H9 (cell line): ENCODE results near the gene GCNT1. TPM values are rescaled to one million over a fixed set of nuclear protein-coding genes. Genes with fewer than 3 reads are reported as not detected.

ENCODE experiments used
- DNase-seq: peaks from one replicate; pipeline ENCODE4 v3.0.0-alpha.2; 2017
- H2AFZ ChIP-seq: one replicate; pipeline ENCODE4 v1.6.1; 2013; ENCODE audit warnings: mild to moderate bottlenecking, low read length, control low read depth, moderate library complexity
- H2AK5ac ChIP-seq: 2 replicates; pipeline ENCODE4 v1.6.1; 2013; ENCODE audit warnings: low read length, control low read depth, mixed read lengths; ENCODE audit not compliant: insufficient read length
- H2BK120ac ChIP-seq: one replicate; pipeline ENCODE4 v1.6.1; 2013; ENCODE audit warnings: low read depth, mild to moderate bottlenecking, low read length, control low read depth, inconsistent platforms; ENCODE audit not compliant: poor library complexity, severe bottlenecking
- H2BK12ac ChIP-seq: 2 replicates; pipeline ENCODE4 v1.6.1; 2013; ENCODE audit warnings: low read length, control low read depth, mixed read lengths, low read depth; ENCODE audit not compliant: insufficient read length
- H2BK15ac ChIP-seq: 2 replicates; pipeline ENCODE4 v1.6.1; 2013; ENCODE audit warnings: low read depth, low read length, control low read depth
- H2BK20ac ChIP-seq: one replicate; pipeline ENCODE4 v1.6.1; 2013; ENCODE audit warnings: low read depth, mild to moderate bottlenecking, low read length, control low read depth, inconsistent platforms; ENCODE audit not compliant: poor library complexity, severe bottlenecking
- H2BK5ac ChIP-seq: 2 replicates; pipeline ENCODE4 v1.6.1; 2013; ENCODE audit warnings: low read length, control low read depth, mixed read lengths; ENCODE audit not compliant: insufficient read length
- H3K14ac ChIP-seq: 2 replicates; pipeline ENCODE4 v1.6.1; 2013; ENCODE audit warnings: low read length, control low read depth; ENCODE audit not compliant: insufficient read depth
- H3K18ac ChIP-seq: 2 replicates; pipeline ENCODE4 v1.6.1; 2013; ENCODE audit warnings: low read depth, mild to moderate bottlenecking, mixed read lengths, low read length, control low read depth; ENCODE audit not compliant: insufficient read length
- H3K23ac ChIP-seq: 2 replicates; pipeline ENCODE4 v1.6.1; 2013; ENCODE audit warnings: low read length, control low read depth, mixed read lengths, low read depth; ENCODE audit not compliant: insufficient read length
- H3K23me2 ChIP-seq: 2 replicates; pipeline ENCODE4 v1.6.1; 2013; ENCODE audit warnings: low read depth, mild to moderate bottlenecking, mixed read lengths, low read length, control low read depth; ENCODE audit not compliant: insufficient read length, poor library complexity, severe bottlenecking
- H3K27ac ChIP-seq: 2 replicates; pipeline ENCODE4 v1.5.1; 2013; ENCODE audit warnings: low read length, control low read depth, mixed read lengths, low read depth; ENCODE audit not compliant: insufficient read length
- H3K27me3 ChIP-seq: 2 replicates; pipeline ENCODE4 v1.6.1; 2013; ENCODE audit warnings: low read length, control low read depth, inconsistent platforms; ENCODE audit not compliant: insufficient read depth
- H3K4ac ChIP-seq: 2 replicates; pipeline ENCODE4 v1.6.1; 2013; ENCODE audit warnings: low read depth, mild to moderate bottlenecking, control low read depth, inconsistent platforms, low read length, moderate library complexity
- H3K4me1 ChIP-seq: 2 replicates; pipeline ENCODE4 v1.6.1; 2013; ENCODE audit warnings: low read length, control low read depth, inconsistent platforms; ENCODE audit not compliant: insufficient read depth
- H3K4me2 ChIP-seq: 2 replicates; pipeline ENCODE4 v1.6.1; 2013; ENCODE audit warnings: low read length, control low read depth, mixed read lengths; ENCODE audit not compliant: insufficient read length, insufficient read depth
- H3K56ac ChIP-seq: 2 replicates; pipeline ENCODE4 v1.6.1; 2013; ENCODE audit warnings: low read depth, mild to moderate bottlenecking, mixed read lengths, low read length, control low read depth; ENCODE audit not compliant: insufficient read length
- H3K79me1 ChIP-seq: 2 replicates; pipeline ENCODE4 v1.6.1; 2013; ENCODE audit warnings: low read depth, mild to moderate bottlenecking, moderate library complexity, low read length, control low read depth, inconsistent platforms; ENCODE audit not compliant: insufficient read depth, poor library complexity, severe bottlenecking
- H3K79me2 ChIP-seq: 2 replicates; pipeline ENCODE4 v1.6.1; 2013; ENCODE audit warnings: low read length, control low read depth, inconsistent platforms; ENCODE audit not compliant: insufficient read depth
- H3K9ac ChIP-seq: 2 replicates; pipeline ENCODE4 v1.6.1; 2013; ENCODE audit warnings: low read length, control low read depth, mixed read lengths; ENCODE audit not compliant: insufficient read length; ENCODE audit errors: extremely low read depth
- H3K9me3 ChIP-seq: one replicate; pipeline ENCODE4 v1.6.1; 2013; ENCODE audit warnings: low read depth, low read length, inconsistent platforms; ENCODE audit not compliant: control insufficient read depth
- H3T11ph ChIP-seq: one replicate; pipeline ENCODE4 v1.6.1; 2013; ENCODE audit warnings: mild to moderate bottlenecking, low read length, control low read depth, inconsistent platforms
- H4K20me1 ChIP-seq: one replicate; pipeline ENCODE4 v1.6.1; 2013; ENCODE audit not compliant: control insufficient read depth, insufficient read length, insufficient read depth
- H4K5ac ChIP-seq: 2 replicates; pipeline ENCODE4 v1.6.1; 2013; ENCODE audit warnings: low read depth, mild to moderate bottlenecking, mixed read lengths, low read length, control low read depth; ENCODE audit not compliant: insufficient read length
- H4K8ac ChIP-seq: replicated peaks from 2 replicates; pipeline ENCODE4 v1.6.1; 2013; ENCODE audit warnings: low read length, control low read depth, mixed read lengths, low read depth; ENCODE audit not compliant: insufficient read length
- H4K91ac ChIP-seq: 2 replicates; pipeline ENCODE4 v1.6.1; 2013; ENCODE audit warnings: low read depth, mild to moderate bottlenecking, moderate library complexity, mixed read lengths, low read length, control low read depth; ENCODE audit not compliant: insufficient read length
- H3K27ac Mint-ChIP-seq, 3 experiments: 2 replicates in 2 of 3; 3 replicates in 1 of 3; pipeline ENCODE4 v1.8.0; 2020 to 2021; ENCODE audit warnings: mixed read lengths in 3 of 3, mild to moderate bottlenecking in 1 of 3, moderate library complexity in 1 of 3
- H3K27me3 Mint-ChIP-seq: 2 replicates; pipeline ENCODE4 v1.8.0; 2021; ENCODE audit warnings: low read depth, mild to moderate bottlenecking, moderate library complexity, mixed read lengths
- H3K36me3 Mint-ChIP-seq, 3 experiments: 2 replicates in 2 of 3; 3 replicates in 1 of 3; pipeline ENCODE4 v1.8.0; 2020 to 2021; ENCODE audit warnings: low read depth in 3 of 3, mixed read lengths in 3 of 3; ENCODE audit not compliant: insufficient read depth in 1 of 3
- H3K4me1 Mint-ChIP-seq, 2 experiments: 2 replicates each; pipeline ENCODE4 v1.8.0; 2020; ENCODE audit warnings: mixed read lengths in 2 of 2
- H3K4me3 Mint-ChIP-seq, 2 experiments: 2 replicates in 1 of 2; 3 replicates in 1 of 2; pipeline ENCODE4 v1.8.0; 2020 to 2021; ENCODE audit warnings: mild to moderate bottlenecking in 2 of 2, mixed read lengths in 2 of 2, moderate library complexity in 1 of 2
- H3K9me3 Mint-ChIP-seq, 2 experiments: 2 replicates in 1 of 2; 3 replicates in 1 of 2; pipeline ENCODE4 v1.8.0; 2020; ENCODE audit warnings: mild to moderate bottlenecking in 2 of 2, mixed read lengths in 2 of 2, moderate library complexity in 1 of 2
- WGBS: extraction: QIAGEN DNeasy Blood & Tissue Kit; methylation state at CpG from one replicate; pipeline ENCODE4 v1.1.7; 2013; ENCODE audit warnings: missing lambda C conversion rate, low lambda C conversion rate, mixed read lengths; ENCODE audit not compliant: insufficient read length; ENCODE audit errors: extremely low coverage; 5-methylcytosine and 5-hydroxymethylcytosine counted together
- total RNA-seq: library from RNA; stranded (reverse); gene quantifications from 2 replicates; pipeline ENCODE4 v1.2.1, GENCODE V29; 2021
- TF ChIP-seq, protein P1 (sequence below): fragments of 200-600 bp; sonication (generic); conservative IDR thresholded peaks from 3 replicates; pipeline ENCODE4 v1.8.0; 2021; ENCODE audit warnings: antibody characterized with exemption, mild to moderate bottlenecking

The GCNT1 gene
- total RNA-seq, 1 experiment from 2014 or later: 35.6 TPM

DNA sequence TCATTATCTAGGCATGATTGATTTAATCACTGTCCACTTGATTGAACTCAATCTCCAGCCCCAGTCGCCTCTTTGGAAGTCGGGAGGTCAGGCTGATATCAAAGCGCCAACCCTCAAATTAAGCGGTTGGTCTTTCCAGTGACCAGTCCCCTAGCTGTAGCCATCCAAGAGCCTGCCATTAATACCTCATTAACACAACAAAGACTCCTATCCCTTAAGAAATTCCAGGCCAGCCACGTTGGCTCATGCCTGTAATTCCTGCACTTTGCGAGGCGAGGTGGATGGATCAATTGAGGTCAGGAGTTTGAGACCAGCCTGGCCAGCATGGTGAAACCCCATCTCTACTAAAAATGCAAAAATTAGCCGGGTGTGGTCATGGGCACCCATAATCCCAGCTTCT lies 27.4 kb upstream of the GCNT1 start:
- Histone ChIP-seq H2BK12ac (no peak overlapping the region), H3K27ac (no peak overlapping the region), H3K18ac (no peak overlapping the region), H2BK20ac (no peak overlapping the region), H4K91ac (no peak overlapping the region), H3K4me2 (no peak overlapping the region), H3K9me3 (no peaks in the 10 kb centered on the region), H3K79me1 (no peaks in the 10 kb centered on the region), H3T11ph (no peak overlapping the region), H3K56ac (no peak overlapping the region), H3K9ac (no peak overlapping the region), H2BK120ac (no peak overlapping the region), H4K20me1 (no peaks in the 10 kb centered on the region), H4K8ac (no peak overlapping the region), H2BK15ac (no peak overlapping the region), H2AK5ac (no peak overlapping the region), H3K14ac (no peak overlapping the region), H3K27me3 (no peaks in the 10 kb centered on the region), H2BK5ac (no peak overlapping the region), H3K23me2 (no peaks in the 10 kb centered on the region), H2AFZ (no peak overlapping the region), H3K79me2 (no peaks in the 10 kb centered on the region), H3K4ac (no peak overlapping the region), H3K23ac (no peak overlapping the region), H4K5ac (no peak overlapping the region), H3K4me1 (peaks cover 4% of the 10 kb centered on the region; the same call in 1 of the 2 replicates)
- Mint-ChIP-seq H3K4me1 (peaks cover 14 to 15% of the 10 kb centered on the region in 2 experiments), H3K27ac (peak overlapping the region in 2 of 3 experiments; percentile 44 to 90; a peak in 2 of 7 replicates), H3K9me3 (no peaks in the 10 kb centered on the region; a peak in 1 of 5 replicates), H3K4me3 (no peak overlapping the region), H3K27me3 (no peaks in the 10 kb centered on the region), H3K36me3 (no peaks in the 10 kb centered on the region)
- no CpG with 5 or more reads among the region's 8 CpGs for WGBS
- TF ChIP-seq, protein P1, sequence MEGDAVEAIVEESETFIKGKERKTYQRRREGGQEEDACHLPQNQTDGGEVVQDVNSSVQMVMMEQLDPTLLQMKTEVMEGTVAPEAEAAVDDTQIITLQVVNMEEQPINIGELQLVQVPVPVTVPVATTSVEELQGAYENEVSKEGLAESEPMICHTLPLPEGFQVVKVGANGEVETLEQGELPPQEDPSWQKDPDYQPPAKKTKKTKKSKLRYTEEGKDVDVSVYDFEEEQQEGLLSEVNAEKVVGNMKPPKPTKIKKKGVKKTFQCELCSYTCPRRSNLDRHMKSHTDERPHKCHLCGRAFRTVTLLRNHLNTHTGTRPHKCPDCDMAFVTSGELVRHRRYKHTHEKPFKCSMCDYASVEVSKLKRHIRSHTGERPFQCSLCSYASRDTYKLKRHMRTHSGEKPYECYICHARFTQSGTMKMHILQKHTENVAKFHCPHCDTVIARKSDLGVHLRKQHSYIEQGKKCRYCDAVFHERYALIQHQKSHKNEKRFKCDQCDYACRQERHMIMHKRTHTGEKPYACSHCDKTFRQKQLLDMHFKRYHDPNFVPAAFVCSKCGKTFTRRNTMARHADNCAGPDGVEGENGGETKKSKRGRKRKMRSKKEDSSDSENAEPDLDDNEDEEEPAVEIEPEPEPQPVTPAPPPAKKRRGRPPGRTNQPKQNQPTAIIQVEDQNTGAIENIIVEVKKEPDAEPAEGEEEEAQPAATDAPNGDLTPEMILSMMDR: no peak
- peak; percentile 61 for DNase-seq
